ENCODE measurements around the gene DOCK2.

Gene DOCK2

DNA sequence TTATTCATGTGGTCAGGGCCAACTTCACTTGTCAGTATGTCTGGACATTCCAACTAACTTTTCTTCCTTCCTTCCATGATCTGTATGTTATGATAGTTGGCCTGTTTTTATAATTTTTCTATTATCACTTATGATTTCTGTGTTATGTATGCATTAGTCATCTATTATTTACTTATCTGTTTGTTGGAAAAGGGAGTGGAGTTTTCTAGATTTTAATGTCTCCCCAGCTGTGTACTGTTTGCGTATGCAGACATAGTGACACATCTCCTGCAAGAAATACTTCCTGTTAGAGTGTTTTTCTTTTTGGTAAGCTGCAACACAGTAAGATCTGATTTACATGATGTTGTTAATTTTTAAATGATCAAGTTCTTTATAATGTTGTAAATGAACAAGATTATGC, 351.9 kb downstream of the DOCK2 start:
- no peak for DNase-seq (ENCODE audit: low read depth)

DNA sequence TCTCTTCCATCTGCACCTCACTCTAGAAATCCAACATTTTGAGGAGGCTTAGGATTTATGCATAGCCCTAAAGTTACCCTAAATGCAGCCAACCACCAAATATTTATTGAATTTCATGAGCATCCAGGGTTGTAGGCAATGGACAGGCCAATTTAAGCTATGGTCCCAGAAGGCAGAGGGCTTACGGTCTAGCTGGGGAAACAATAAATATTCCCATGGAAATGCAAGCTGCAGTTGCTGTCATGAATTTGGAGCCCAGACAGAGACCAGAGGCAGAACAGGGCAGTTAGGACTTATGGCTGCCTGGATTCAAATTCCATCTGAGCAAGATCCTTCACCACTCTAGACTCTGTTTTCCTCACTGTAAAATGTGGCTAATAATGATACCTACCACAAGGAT, 352.3 kb downstream of the DOCK2 start:
- DNase-seq (ENCODE audit: low read depth): no peak

DNA sequence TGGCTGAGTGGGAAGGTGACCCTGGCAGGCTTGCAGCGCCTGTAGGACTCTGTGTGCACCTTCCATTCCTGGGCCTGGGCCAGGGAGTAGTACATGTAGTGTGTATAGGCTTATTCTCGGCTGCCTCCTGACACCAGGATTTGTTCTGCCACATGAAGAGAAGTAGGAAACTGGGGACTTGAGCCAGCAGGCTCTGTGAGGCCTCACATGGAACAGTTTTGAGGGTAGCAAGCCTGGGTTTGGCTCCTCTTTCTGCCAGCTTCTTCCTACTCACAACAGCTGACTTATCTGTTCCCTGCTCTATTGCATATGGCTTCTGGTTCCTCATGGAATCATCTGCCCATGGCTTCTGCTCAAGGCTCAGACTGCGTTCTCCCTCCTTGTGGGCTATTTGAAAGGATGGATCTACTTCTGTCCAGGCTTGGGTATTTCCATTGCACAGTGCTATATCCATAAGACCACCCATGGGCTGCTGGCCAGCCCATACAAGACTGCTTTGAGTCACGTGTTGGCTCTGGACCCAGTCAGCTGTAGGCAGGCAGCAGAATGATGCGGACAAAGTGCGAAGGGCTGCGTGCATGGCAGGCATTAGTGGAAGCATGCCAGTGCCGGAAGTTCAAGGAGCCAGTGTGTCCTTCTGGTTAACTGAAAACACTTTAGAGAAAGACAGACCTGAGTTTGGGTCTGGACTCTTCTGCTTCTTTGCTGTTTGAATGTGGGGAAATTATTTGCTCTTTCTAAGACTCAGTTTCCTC, 354.2 kb downstream of the DOCK2 start:
- no peak for DNase-seq (ENCODE audit: low read depth)

DNA sequence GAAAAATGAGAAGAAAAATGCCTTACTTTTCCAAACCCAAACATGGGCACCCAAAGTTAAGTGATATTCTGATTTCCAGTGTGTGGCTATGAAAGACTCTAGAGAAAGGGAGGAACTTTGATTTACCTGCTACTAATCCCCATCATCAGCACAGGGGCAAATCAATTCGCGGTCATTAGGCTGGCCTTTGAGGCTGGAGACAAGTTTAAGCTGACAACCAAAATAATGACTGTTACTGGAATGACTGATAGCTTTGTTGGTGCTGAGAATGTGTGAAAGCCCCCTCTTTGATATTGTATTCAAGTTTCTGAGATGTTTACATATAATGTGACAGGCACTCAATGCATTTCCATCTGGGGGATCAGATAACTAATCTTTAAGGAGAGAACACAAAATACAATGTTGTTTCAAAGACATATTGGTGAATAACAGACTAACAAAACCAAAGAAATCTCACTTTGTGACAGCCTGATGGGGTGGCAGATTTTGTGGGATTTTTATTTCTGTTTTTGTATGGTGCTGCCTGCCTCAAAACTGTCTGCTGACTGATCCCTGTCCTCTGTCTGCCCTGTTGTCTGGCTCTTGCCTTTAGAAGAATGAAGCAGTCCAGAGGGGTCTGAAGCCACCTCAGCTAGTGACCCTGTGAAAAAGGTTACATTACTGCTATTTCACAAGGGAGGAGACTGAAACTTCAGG, 355.9 kb downstream of the DOCK2 start:
- no peak for DNase-seq (ENCODE audit: low read depth)

DNA sequence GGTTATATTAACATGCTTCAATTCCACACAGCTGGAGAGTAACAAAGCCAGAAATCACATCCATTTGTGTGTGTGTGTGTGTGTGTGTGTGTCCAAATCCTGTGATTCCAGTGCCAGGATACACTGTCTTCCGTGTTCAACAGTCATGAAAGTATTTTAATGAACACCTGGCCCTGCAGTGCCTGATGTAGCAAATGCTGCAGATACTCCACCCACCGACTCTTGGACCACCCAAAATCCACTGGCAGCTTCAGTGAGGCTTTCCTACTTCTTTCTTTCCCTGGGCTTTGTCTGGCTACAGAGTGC, 356.4 kb downstream of the DOCK2 start:
- DNase-seq (ENCODE audit: low read depth): no peak

DNA sequence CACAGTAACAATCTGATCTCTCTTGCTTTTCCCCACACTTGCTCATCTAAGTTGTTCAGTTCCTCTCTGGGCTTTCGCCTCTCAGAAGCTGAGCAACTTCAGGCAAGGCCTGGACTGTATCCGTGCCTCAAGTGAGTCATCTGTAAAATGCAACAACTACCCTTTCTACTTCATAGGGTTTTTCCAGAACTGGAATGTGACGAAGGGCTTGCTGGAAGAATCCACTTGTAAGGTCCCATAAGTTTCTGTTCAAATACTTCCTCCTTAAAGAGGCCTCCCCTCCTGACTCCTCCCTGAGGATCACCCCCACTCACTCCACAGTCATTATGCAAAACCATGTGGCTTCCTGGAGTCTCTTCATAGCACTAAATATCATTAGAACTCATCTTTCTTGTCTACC, 360.7 kb downstream of the DOCK2 start:
- no peak for DNase-seq (ENCODE audit: low read depth)

DNA sequence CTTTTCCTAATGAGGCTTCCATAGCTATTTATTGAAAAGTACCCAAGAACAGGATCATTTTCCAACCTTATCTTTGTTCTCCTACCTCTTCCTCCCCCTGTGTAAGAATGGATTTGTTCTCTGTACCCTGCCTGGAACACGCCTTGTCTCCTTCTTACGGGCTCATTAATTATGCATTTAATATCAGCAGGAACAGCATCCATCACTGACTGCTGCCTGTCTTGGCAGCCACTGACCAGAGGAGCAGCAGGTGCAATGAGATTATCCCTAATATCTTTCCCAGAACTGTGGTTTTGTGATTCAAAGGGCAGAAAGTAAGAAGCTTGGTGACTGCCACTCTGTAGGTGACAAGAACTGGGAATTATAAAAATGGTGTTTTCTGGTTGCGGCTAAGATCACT, 362.5 kb downstream of the DOCK2 start:
- no peak for DNase-seq (ENCODE audit: low read depth)

DNA sequence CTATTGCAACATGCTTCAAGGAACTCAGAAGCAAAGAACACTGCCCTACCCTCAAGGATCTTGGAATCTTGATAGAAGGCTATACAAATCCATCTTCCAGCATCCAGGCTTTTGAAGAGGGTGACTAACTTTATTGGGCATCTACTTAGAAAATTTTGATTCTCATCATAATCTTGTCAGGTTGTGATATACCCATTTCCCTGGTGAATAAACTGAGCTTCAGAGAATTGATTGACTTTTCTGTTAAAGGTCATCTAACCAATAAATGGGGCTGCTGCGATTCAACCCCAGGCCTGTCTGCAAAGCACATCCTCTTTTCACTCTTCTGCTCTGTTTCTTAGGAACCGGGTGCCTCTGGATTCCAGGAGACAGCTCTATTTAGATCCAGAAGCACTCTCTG, 363.1 kb downstream of the DOCK2 start:
- no peak for DNase-seq (ENCODE audit: low read depth)

DNA sequence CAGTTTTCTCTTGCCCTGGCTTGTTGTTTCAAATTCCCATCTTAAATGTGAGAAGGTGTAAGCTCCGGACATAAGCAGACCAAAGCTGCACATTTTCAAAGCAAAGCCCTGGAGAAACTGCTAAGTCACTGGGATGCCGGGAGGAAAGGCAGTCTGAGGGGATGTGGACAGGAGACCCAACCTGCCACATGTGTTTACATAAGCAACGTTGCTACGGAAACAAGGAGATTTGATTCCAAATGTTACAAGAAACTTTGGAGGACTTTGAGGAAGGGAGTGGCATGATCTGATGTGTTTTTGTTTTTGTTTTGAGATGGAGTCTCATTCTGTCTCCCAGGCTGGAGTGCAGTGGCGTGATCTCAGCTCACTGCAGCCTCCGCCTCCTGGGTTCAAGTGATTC, 368.9 kb downstream of the DOCK2 start:
- no peak for DNase-seq (ENCODE audit: low read depth)

DNA sequence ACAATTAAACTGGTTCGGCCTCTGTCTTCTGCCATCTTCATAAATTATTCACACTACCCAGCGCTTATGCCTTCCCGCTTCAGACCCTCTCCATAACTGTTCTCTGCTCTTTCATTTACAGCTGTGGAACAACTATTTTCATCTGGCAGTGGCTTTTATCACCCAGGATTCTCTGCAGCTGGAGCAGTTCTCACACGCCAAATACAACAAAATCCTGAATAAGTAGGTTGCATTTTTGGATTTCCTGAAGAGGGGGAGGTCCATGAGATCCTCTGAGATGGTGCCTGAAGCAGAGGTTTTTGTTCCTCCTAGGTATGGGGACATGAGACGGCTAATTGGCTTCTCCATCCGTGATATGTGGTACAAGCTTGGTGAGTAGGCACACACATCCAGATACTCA, 371.3 kb downstream of the DOCK2 start:
- no peak for DNase-seq (ENCODE audit: low read depth)

DNA sequence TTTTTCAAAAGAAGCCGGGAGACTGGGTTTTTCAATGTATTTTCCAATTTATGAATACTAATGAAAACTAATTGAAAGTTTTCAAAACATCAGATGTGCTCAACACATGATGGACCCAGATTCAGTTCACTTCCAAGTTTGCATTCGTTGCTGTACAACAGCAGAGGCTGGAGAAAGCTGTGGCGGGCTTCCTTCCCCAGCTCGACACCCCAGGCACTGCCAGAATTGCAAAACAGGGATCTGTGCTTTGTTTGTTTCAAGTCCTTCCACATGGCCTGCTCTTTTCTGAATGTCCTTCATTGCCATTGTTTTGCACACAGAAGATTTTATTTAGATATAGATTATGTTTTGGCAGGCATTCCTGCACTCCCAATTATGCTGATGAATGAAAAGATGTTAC, 373.5 kb downstream of the DOCK2 start:
- no peak for DNase-seq (ENCODE audit: low read depth)

DNA sequence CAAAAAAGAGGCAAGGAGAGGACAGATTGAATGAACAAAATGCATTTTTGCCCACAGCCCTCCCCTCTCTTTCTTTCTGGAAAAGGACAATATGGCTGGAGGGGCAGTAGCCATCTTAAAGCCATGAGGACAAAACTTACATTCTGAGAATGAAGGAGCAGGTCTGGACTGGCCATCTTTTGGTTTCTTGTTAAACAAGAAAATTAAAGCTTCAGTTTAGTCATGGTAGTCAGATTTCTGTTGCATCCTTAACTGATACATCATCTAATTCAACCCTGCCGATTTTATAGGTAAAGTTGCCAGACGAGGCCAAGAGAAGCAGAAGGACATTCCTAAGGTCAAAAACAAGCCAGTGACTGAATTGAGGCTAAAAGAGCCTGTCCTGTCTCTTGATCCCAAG, 374.7 kb downstream of the DOCK2 start:
- no peak for DNase-seq (ENCODE audit: low read depth)

DNA sequence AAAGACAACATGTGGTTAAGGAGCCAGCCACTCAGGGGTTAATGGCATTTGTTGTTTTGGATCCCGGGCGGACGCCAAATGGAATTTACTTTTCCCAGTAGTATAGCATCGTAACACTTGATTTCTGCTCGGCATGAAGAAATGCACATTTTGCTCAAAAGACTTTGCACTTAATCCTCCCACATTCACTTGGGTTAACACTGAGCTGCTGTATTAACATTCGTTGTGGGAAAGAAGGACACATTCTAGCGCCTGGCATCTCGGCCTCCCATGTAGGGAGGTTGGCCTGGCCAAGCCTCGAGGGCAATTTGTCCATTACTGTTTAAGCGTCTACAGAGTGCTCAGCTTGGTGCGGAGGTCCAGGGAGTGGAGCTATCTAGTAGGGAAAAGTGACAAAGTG, 375.5 kb downstream of the DOCK2 start:
- DNase-seq (ENCODE audit: low read depth): no peak

DNA sequence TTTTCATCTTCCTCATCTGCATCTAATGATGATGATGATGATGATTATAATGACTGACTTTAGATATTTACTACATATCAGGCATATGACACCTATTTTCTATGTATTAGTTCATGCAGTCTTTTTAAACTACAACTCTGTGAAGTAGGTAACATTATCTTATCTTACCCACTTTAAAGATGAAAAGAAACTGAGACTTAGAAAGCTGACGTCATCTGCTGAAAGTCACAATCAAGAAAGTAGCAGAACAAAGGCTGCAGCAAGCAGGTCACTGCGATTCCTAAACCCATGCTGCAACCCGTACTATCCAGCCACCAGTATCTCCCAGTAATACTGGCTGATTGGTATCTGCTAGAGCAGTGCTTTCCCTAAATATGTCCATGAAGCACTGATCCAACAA, 383.3 kb downstream of the DOCK2 start:
- DNase-seq (ENCODE audit: low read depth): no peak

DNA sequence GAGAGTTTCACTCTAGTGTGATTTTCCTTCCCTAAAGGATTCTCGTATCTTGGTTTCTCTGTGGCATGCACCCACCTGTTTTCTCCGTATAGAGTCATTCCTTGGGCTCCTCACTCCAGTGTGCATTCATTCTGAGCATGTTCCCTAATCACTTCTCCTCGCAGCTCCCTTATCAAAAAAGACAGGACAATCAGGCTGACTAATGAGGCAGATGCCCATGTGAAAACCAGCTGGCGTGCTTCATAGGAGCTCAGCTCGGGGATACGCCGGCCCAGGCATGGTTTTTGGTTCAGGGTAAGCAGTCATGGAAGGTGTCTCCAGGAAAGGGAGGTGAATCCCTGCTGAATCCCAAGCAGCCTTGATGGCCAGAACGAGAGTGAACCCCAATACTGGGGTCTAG, 384.4 kb downstream of the DOCK2 start:
- DNase-seq (ENCODE audit: low read depth): no peak

DNA sequence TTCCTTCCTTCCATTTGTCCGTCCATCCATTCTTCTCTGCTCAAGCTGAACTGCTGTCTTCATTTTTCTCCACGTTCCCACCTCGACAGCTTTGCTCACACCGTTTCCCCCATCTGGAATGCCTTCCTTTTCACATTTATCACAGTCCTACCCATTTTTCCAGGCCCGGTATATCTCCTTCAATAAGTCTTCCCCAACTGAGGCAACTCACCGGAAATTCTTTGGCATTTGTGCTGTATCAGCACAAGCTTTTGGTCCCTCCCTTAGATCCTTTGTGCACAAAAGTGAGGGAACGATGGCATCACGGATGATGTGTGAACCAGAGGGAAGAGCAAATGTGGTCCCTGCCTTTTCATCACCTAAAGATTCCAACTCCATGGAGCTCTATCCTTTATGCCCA, 388.8 kb downstream of the DOCK2 start:
- DNase-seq (ENCODE audit: low read depth): no peak

DNA sequence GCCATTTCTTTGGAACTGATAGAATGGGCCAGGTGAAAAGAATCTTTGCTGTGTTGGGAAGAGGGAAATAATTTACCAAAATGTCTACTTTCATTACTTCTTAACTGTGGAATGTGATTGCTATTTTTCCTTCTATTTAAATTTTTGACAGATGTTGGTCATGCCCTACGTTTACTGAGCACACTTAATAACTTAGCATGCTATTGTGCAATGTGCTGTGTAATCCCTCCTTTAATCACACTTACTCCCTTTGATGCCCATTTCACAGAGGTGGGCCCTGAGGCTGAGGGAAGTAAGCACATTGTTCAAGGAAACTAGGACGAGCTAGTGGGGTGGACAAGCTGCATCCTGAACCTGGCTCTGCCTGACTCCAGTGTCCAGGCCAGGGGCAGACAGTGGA, 391.0 kb downstream of the DOCK2 start:
- DNase-seq (ENCODE audit: low read depth): no peak

DNA sequence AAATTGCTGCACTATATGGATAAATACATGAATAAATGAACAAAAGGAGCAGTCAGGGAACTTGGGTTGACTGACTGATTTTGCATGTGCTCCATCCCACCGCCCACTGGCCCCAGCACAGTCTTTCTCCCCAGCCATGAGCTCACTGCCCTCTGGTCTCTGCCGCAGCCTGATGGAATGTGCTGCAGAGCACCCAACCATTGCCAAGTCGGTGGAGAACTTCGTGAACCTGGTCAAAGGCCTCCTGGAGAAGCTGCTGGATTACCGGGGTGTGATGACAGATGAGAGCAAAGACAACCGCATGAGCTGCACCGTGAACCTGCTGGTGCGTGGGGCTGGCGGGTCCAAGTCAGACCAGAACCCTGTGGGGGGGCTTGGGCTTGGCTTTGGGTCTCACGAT, 397.2 kb downstream of the DOCK2 start:
- DNase-seq (ENCODE audit: low read depth): no peak

DNA sequence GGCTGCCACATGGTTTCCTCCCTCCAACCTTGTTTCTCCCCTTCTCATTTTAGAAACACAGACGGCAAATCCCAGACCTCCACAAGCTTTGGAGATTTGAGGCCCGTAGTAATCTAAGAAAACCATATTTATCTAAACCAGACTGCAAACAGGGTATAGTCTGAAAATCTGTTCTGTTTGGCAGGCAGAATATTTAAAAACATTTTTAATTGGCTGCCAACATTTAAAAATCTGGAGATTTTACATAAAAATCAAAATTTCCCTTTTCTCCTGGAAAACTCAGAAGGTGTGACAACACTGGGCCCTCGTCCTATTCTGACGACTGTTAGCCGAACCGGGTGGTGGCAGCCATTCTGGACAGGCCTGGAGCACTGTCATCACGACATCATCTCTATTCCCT, 401.2 kb downstream of the DOCK2 start:
- DNase-seq (ENCODE audit: low read depth): no peak

DNA sequence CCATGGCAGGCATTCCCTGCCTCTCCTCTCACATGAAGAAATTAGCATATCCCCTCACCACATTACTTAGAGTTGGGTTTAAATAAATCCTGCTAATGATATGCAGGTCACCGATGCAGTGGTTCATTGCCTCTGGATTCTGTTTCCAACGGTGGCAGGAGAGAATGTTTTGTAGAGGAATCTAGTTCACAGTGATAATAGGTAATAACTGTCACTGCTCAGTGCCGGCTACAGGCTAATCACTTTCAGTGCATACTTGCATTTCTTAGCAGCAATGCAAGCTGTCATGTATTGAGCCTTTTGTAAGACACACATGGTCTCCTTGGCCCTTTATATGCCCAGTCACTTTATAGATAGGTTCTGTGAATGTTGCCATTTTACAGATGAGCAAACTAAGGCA, 402.8 kb downstream of the DOCK2 start:
- no peak for DNase-seq (ENCODE audit: low read depth)

DNA sequence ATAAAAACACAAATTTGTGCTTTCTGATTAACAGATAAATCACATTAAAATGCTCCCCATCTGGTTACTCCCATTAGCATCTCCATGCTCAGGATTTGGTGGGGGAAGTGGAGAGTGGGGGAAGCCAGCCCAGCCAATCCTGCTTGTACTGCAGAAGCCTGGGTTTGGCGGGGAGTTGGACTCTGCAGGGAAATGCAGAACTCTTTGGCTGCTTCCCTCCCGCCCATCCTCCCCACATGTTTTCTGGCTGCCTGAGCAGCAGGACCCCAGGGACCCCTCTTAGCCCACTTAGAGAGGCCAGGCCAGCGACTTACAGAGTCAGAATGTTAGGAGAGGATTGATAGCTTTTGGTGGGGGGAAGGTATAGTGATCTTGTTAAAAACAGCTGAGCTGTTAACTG, 409.2 kb downstream of the DOCK2 start:
- no peak for DNase-seq (ENCODE audit: low read depth)

DNA sequence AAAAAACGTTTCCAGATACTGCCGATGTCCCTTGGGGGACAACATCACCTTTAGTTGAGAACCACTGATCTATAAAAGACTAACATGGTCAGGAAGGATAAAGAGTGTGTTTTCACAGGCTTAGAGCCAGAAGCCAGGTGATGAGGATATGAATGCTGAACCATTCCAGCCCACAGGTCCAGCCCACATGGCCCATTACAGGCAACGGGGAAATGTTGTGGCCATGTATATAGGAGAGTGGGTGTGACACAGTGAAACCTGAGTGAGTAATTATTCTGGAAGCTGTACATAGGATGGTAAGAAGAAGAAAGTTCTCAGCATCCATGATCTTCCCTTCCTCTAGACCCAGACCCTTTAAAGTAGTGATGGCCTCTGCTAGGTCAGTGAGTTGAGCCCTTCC, 412.6 kb downstream of the DOCK2 start:
- DNase-seq (ENCODE audit: low read depth): no peak

DNA sequence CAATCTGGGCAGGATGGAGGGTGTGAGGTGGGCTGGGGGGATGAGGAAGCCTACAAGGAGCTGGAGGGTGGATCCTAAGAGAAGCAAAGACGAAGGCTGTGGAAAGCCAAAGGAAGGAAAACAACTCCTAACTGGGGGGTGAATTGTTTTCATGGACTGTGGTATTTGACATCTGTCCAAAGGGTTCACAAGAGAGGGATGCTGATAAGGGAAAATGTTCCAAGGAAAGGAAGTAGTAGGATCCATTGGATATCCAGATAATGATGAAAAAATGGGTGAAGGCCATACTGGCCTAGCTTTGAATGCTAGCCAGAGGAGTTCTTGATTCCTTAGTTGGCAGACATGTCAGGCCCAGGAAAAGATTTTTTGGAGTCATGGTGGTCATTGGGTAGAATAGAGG, 416.8 kb downstream of the DOCK2 start:
- DNase-seq (ENCODE audit: low read depth): no peak

DNA sequence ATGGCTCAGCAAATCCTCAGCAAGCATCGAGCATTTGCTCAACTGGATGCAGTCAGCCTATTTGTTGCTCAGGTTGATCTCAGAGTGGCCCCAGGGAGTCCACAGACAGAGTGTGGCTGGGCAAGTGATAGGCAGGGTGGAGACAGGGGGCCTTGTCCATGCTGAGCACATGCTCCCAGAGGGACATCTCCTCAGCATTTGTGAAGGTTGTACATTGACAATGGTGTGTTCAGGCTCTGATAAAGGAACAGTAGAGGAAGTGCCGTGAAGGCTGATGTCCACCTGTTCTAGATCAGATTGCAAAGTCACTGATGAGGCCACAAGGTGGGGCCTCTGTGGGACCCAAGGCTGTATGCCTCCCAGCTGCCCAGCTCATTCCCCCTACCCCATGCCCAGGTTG, 418.5 kb downstream of the DOCK2 start:
- no peak for DNase-seq (ENCODE audit: low read depth)
